ENCODE data around the gene FAM241A.

GRCh38 chr4:112125416-112125815 lies 19.8 kb upstream of the FAM241A start:
- TF ChIP-seq KLF16 (IDR thresholded peaks at IDR 0.05) (no peak), CTCF (IDR thresholded peaks at IDR 0.05 in 2 of 3, conservative IDR thresholded peaks at IDR 0.05 in 1 of 3; ENCODE audit: insufficient read depth in 2 of 3, low read depth in 1 of 3, low read length in 3 of 3) (no peak), GATA2 (CRISPR knock-in tag; IDR thresholded peaks at IDR 0.05) (no peak), MYNN (IDR thresholded peaks at IDR 0.05) (no peak), MYNN (CRISPR knock-in tag; IDR thresholded peaks at IDR 0.05) (no peak), MAX (CRISPR knock-in tag; IDR thresholded peaks at IDR 0.05) (no peak), CHD2 (IDR thresholded peaks at IDR 0.05; ENCODE audit: low read depth, low read length) (no peak), TCF7L2 (IDR thresholded peaks at IDR 0.05; ENCODE audit: low read depth, low read length) (no peak), ZBTB34 (CRISPR knock-in tag; IDR thresholded peaks at IDR 0.05) (no peak), GMEB1 (CRISPR knock-in tag; IDR thresholded peaks at IDR 0.05) (no peak), ZNF512 (tag; IDR thresholded peaks at IDR 0.05) (no peak)

Measured in K562 (cell line).